22Rv1 (cell line): ENCODE data around the gene NHLH2.

Source experiments
- H3K27ac ChIP-seq: fragments of 450-650 bp; 2 replicates; pipeline ENCODE4 v1.5.1; 2017
- ZFX ChIP-seq: fragments of 450-650 bp; IDR thresholded peaks from 2 replicates; pipeline ENCODE4 v1.6.1; 2017; ENCODE audit warnings: antibody characterized with exemption, borderline replicate concordance
- TF ChIP-seq, protein P1 (sequence below): fragments of 450-650 bp; IDR thresholded peaks from 2 replicates; pipeline ENCODE4 v1.5.1; 2017; ENCODE audit warnings: mild to moderate bottlenecking

The NHLH2 gene

DNA sequence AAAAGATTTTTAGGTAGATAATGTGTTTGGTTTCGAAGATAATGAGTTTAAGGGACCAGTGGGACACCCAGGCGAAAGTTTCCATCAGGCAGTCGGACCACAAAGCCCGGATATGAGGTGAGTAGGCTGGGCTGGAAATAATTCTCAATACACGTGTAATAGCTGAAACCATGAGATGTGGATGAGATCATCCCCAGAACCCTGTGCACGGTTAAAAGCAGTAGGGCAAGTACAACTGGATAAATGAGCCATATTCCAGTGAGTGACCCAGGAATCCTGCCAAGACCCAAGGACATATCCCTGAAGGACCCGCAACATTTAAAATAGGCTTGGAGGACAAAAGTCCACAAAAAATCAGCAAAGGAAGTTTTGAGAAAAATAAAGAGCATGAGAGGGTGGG lies 21.5 kb upstream of the NHLH2 start:
- TF ChIP-seq ZFX, result no peak
- TF ChIP-seq, protein P1, sequence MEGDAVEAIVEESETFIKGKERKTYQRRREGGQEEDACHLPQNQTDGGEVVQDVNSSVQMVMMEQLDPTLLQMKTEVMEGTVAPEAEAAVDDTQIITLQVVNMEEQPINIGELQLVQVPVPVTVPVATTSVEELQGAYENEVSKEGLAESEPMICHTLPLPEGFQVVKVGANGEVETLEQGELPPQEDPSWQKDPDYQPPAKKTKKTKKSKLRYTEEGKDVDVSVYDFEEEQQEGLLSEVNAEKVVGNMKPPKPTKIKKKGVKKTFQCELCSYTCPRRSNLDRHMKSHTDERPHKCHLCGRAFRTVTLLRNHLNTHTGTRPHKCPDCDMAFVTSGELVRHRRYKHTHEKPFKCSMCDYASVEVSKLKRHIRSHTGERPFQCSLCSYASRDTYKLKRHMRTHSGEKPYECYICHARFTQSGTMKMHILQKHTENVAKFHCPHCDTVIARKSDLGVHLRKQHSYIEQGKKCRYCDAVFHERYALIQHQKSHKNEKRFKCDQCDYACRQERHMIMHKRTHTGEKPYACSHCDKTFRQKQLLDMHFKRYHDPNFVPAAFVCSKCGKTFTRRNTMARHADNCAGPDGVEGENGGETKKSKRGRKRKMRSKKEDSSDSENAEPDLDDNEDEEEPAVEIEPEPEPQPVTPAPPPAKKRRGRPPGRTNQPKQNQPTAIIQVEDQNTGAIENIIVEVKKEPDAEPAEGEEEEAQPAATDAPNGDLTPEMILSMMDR, result no peak
- H3K27ac ChIP-seq, result no peak overlapping the region

DNA sequence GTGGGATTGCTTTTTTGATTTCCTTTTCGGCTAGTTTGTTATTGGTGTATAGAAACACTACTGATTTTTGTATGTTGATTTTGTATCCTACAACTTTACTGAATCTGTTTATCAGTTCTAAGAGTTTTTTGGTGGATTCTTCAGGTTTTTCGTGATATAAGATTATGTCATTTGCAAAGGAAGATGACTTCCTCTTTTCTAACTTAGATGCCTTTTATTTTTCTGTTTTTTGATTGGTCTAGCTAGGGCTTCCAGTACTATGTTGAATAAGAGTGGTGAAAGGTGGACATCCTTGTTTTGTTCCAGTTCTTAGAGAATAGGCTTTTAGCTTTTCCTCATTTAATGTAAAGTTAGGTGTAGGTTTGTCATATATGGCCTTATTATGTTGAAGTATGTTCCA lies 13.1 kb upstream of the NHLH2 start:
- H3K27ac ChIP-seq, result no peak overlapping the region
- TF ChIP-seq, protein P1, result no peak
- TF ChIP-seq ZFX, result no peak

DNA sequence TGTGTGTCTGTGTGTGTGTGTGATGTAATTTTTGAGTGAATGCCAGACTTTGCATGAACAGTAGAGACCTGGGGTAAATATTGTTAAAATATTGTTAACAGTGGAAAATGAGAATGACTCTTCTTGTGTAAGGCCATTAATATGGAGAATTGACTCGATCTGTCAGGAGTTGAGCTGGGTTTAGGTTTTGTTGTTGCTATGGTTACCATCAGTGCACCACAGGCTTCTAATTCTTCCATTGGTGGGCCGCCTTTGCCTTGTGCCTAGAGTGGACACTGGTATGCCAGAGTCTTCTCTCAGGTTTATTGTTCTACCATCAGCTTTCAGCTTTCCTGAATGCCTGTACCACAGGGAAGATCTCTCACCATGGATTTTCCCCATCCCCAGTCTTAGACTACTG lies 10.0 kb upstream of the NHLH2 start:
- TF ChIP-seq, protein P1, result no peak
- TF ChIP-seq ZFX, result no peak
- no peak overlapping the region for H3K27ac ChIP-seq

DNA sequence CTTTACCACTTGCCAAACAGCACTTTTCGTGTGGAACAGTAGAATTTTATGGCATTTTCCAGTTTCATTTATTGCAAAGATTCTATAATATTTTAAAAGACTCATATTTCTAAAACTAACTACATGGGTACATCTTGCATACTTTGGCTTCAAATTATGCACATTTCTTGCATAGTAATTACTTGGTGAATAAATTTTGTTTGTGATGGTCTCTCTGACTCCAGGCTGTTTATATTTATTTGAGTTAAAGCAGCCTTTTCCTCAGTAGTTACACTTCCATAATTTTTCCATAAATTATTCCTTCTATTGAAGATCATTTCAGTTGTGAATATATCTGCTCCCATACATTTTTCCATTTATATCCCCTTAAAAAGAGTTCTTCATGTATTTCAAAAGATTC lies 6.9 kb upstream of the NHLH2 start:
- H3K27ac ChIP-seq, result no peak overlapping the region
- TF ChIP-seq, protein P1, result no peak
- no peak for TF ChIP-seq ZFX

DNA sequence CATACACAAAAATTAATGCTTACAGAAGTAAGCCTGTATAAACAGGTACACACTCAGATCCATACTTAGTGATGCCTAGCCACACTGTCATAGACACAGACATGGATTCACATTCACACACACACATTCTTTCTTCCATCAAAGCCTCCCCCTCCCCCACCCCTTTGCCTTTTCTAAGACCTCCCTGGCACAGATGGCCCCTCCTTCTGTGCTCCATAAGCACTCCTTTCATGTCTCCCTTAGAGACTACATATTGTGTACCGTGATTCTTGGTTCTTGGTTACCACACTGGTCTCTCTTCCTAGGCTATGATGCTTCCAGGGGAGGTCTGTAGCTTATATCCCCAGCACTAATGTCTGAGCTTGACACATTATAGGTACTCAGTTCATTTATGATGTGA lies 2.0 kb upstream of the NHLH2 start:
- H3K27ac ChIP-seq, result no peak overlapping the region
- TF ChIP-seq ZFX, result no peak
- TF ChIP-seq, protein P1, result no peak

DNA sequence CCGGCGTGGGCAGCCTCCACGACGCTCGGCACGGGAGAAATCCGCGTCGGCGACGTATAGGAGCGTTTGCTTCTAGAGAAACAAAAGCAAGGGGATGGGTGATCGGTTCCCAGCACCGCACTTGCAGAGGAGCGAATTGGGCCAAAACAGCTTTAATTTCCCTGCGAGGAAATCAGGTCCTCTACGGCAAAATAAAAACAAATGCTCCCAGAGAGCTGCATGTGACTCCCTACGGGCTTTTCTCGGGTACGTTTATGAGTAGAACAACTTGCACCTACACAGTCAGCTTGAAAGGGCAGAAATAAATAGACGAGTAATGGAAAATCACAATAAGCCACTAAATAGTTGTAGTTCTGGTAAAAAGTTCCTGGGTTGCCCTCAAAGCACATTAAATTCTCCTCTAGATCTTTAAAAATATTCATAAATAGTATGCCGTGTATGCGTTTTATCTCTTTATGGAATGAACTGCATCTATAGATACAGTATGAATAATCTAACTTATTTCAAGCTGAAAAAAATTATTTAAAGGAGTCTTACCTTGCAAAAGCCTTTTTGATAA lies 1.2 kb downstream of the NHLH2 start:
- TF ChIP-seq, protein P1, result no peak
- no peak for TF ChIP-seq ZFX
- no peak overlapping the region for H3K27ac ChIP-seq

DNA sequence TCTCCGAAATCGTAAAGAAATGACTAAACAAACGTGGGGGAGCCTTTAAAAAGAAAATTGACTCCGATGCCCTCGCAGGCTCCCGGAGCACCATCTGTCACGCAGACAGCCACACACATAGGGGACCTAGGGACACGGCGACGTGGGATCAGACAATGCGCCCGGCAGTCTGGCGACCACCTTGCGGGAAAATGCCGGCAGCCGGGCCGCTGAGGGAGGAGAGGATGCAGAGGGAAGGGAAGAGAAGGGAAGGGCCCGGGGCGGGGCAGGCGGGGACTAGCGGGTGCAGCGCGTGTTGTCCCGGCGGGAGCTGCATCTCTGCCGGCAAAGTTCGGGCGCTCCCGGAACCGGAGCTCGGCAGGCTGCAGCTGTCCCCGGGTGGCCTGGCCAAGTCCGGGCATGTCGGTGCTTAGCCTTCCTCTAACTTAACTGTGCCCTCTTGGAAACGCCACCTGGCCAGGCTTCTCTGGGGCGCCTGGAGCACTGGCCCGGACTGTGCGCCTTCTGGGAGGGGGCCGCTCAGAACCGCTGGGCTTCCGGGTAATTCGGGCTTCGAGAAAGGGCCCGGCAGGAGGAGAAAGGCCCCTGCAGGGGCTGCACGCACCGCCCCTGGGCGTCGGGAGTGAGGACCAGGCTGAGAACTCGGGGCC lies 1.8 kb downstream of the NHLH2 start:
- H3K27ac ChIP-seq, result no peak overlapping the region
- TF ChIP-seq, protein P1, result no peak
- no peak for TF ChIP-seq ZFX
